PC-3 (cell line): ENCODE results near the gene PFAS. TPM values are rescaled to one million over a fixed set of nuclear protein-coding genes. Genes with fewer than 3 reads are reported as not detected.
A peak's percentile ranks its signal among the peaks of the same experiment; 100 is the strongest.

Experiments
- ATAC-seq: fragments of 200-7000 bp; cut with Tn5 transposase; 2 replicates; pipeline ENCODE4 v1.9.1; 2020; ENCODE audit warnings: mild to moderate bottlenecking, moderate library complexity
- BruUV-seq: library from RNA; stranded (reverse); fragments of 400-500 nt; replicated peaks from 2 replicates; lab custom pipeline; 2021; lab: Mats Ljungman, UMichigan
- CTCF ChIA-PET: fragments of 300-600 bp; sonication (Branson Sonifier 250); formaldehyde crosslinking; loops from one replicate; lab custom pipeline; 2022; ENCODE audit warnings: antibody characterized with exemption; lab: Charles Lee
- POLR2A ChIA-PET: fragments of 300-600 bp; sonication (Branson Sonifier 250); formaldehyde crosslinking; loops from one replicate; lab custom pipeline; 2022; ENCODE audit warnings: antibody characterized with exemption; ENCODE audit not compliant: unreplicated experiment; lab: Charles Lee
- DNase-seq: peaks from one replicate; pipeline ENCODE4 v3.0.0-alpha.2; 2015
- H2AFZ ChIP-seq: fragments of 300-600 bp; sonication (generic); 2 replicates; pipeline ENCODE4 v1.6.0; 2016; ENCODE audit warnings: antibody characterized with exemption, low read length
- H3F3A ChIP-seq: fragments of 300-600 bp; sonication (generic); one replicate; pipeline ENCODE4 v1.6.0; 2017; ENCODE audit warnings: antibody characterized with exemption, low read length, control low read depth, mild to moderate bottlenecking; ENCODE audit not compliant: unreplicated experiment
- H3K27ac ChIP-seq: fragments of 300-600 bp; sonication (generic); 2 replicates; pipeline ENCODE4 v1.5.1; 2016; ENCODE audit warnings: mild to moderate bottlenecking, low read length
- H3K27me3 ChIP-seq: fragments of 300-600 bp; sonication (generic); 2 replicates; pipeline ENCODE4 v1.6.1; 2016; ENCODE audit warnings: low read length, mixed read lengths
- H3K36me3 ChIP-seq: fragments of 300-600 bp; sonication (generic); 2 replicates; pipeline ENCODE4 v1.6.1; 2016; ENCODE audit warnings: low read depth, mixed run types, low read length, mixed read lengths
- H3K4me1 ChIP-seq: fragments of 300-600 bp; sonication (generic); 2 replicates; pipeline ENCODE4 v1.5.1; 2016; ENCODE audit warnings: low read length; ENCODE audit not compliant: insufficient read depth
- H3K4me2 ChIP-seq: fragments of 300-600 bp; sonication (generic); 2 replicates; pipeline ENCODE4 v1.6.0; 2016; ENCODE audit warnings: low read length
- H3K4me3 ChIP-seq: fragments of 300-600 bp; sonication (generic); 2 replicates; pipeline ENCODE4 v1.5.1; 2016; ENCODE audit warnings: mild to moderate bottlenecking, low read length, mixed read lengths
- H3K79me2 ChIP-seq: fragments of 300-600 bp; sonication (generic); 2 replicates; pipeline ENCODE4 v1.6.1; 2017; ENCODE audit warnings: low read length, mixed read lengths
- H3K9ac ChIP-seq: fragments of 300-600 bp; sonication (generic); 2 replicates; pipeline ENCODE4 v1.6.0; 2016; ENCODE audit warnings: mild to moderate bottlenecking, low read length
- H3K9me2 ChIP-seq: fragments of 300-600 bp; sonication (generic); replicated peaks from 2 replicates; pipeline ENCODE4 v1.6.1; 2016; ENCODE audit warnings: mixed run types, low read length, mixed read lengths
- H3K9me3 ChIP-seq: fragments of 300-600 bp; sonication (generic); 2 replicates; pipeline ENCODE4 v1.6.1; 2016; ENCODE audit warnings: low read length, mixed read lengths
- H4K20me1 ChIP-seq: fragments of 300-600 bp; sonication (generic); 2 replicates; pipeline ENCODE4 v1.6.1; 2016; ENCODE audit warnings: low read length, mixed read lengths
- EZH2 ChIP-seq: fragments of 300-600 bp; sonication (generic); IDR thresholded peaks from one replicate; pipeline ENCODE4 v1.6.1; 2017; ENCODE audit warnings: antibody characterized with exemption, mild to moderate bottlenecking, low read length; ENCODE audit not compliant: unreplicated experiment
- EZH2phosphoT487 ChIP-seq: fragments of 300-600 bp; sonication (generic); IDR thresholded peaks from 2 replicates; pipeline ENCODE4 v1.6.1; 2018; ENCODE audit warnings: mild to moderate bottlenecking, antibody characterized with exemption, low read length, borderline replicate concordance
- intact Hi-C: fragments of 100-400 bp; cut with micrococcal nuclease; formaldehyde crosslinking; loops from 2 replicates; pipeline ENCODE4 v1.9.0; 2023
- total RNA-seq: library from RNA; depleted of rRNA; stranded (reverse); fragments of >200 nt; gene quantifications from 2 replicates; pipeline ENCODE4 v1.2.3, GENCODE V29; 2014
- TF ChIP-seq, protein P1 (sequence below): fragments of 300-600 bp; sonication (generic); conservative IDR thresholded peaks from 2 replicates; pipeline ENCODE4 v1.5.1; 2017; ENCODE audit warnings: antibody characterized with exemption, low read depth, mild to moderate bottlenecking, low read length

PFAS gene
- total RNA-seq, 1 experiment from 2014 or later: 29.0 TPM

DNA sequence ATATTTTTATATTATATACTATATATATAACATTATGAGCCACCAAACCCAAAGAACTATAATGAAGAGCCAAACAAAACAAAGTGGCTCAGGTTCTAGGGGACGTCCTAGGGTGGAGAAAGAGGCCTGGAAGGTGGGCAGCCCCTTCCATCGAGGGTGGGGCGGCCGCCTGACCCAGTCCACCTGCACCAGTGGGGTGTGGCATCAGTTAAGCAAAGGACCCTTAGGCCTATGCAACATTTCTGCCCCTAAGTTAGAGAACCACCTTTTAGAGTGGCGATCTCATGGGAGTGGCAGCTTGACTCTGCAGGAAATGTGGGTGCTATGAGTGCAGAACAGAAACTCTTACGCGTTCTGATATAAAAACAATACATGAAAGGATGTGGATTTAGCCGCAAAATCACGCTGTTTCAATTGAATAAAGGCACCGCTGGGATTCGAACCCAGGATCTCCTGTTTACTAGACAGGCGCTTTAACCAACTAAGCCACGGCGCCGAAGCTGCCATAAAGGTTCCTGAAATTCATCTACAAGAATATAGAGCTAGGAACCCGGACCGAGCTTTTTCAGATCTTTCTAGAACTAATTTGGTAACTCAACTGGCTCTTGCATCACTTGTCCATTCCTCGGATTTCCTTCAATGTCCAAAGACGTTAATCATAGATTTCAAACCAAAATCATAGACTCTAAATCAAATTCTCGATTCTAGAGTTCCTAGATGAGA lies 23.1 kb upstream of the PFAS start:
- no peak overlapping the region for H3K4me3 ChIP-seq
- H2AFZ ChIP-seq: no peak overlapping the region
- H3F3A ChIP-seq: peaks cover 4% of the 10 kb centered on the region
- peaks cover 10% of the 10 kb centered on the region for H3K4me1 ChIP-seq
- ATAC-seq (no peak), DNase-seq (peak; percentile 55)
- CTCF ChIA-PET: no interaction called here
- H3K27me3 ChIP-seq: no peaks in the 10 kb centered on the region
- H3K79me2 ChIP-seq: no peaks in the 10 kb centered on the region
- H3K9me2 ChIP-seq: no peaks in the 10 kb centered on the region
- no peak overlapping the region for H3K4me2 ChIP-seq
- TF ChIP-seq, protein P1, sequence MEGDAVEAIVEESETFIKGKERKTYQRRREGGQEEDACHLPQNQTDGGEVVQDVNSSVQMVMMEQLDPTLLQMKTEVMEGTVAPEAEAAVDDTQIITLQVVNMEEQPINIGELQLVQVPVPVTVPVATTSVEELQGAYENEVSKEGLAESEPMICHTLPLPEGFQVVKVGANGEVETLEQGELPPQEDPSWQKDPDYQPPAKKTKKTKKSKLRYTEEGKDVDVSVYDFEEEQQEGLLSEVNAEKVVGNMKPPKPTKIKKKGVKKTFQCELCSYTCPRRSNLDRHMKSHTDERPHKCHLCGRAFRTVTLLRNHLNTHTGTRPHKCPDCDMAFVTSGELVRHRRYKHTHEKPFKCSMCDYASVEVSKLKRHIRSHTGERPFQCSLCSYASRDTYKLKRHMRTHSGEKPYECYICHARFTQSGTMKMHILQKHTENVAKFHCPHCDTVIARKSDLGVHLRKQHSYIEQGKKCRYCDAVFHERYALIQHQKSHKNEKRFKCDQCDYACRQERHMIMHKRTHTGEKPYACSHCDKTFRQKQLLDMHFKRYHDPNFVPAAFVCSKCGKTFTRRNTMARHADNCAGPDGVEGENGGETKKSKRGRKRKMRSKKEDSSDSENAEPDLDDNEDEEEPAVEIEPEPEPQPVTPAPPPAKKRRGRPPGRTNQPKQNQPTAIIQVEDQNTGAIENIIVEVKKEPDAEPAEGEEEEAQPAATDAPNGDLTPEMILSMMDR: no peak
- no peak for TF ChIP-seq EZH2phosphoT487
- POLR2A ChIA-PET: no interaction called here
- H3K9me3 ChIP-seq: no peaks in the 10 kb centered on the region
- no peaks in the 10 kb centered on the region for H4K20me1 ChIP-seq
- no peak overlapping the region for H3K9ac ChIP-seq
- H3K27ac ChIP-seq: no peak overlapping the region
- H3K36me3 ChIP-seq: peaks cover 4% of the 10 kb centered on the region; the same call in 1 of the 2 replicates
- intact Hi-C loops: no loop called here
- BruUV-seq: no TSS peak

DNA sequence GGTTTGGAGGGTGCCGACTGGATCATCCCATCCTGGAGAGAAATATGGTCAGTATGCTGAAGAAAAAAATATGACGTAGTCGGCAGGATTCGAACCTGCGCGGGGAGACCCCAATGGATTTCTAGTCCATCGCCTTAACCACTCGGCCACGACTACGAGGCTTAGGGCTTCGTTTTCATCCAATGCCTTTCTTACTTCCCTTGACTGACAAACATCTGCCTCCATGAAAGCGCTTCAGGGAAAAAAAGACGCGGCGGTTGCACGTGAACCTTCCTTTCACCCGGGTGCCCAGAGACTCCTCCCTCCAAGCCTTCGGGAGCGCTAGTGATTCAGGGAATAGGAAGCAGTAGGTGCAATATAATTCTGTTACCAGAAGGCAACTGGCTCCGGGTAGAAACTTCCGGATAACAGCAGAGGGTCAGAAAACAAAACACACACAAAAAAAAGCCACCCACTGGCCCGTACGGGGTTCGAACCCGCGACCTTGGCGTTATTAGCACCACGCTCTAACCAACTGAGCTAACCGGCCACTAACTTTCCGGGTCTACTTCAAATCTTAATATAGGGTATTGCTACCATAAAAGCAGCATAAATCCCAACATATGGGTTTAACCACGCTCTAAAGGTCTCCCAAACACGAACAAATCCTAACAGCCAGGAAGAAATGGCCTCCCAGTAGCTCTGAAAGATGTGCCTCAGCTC lies 22.4 kb upstream of the PFAS start:
- H3K4me1 ChIP-seq: peaks cover 10% of the 10 kb centered on the region
- ChIA-PET CTCF (no interaction called here), POLR2A (no interaction called here)
- no peaks in the 10 kb centered on the region for H3K79me2 ChIP-seq
- DNase-seq (peak; percentile 3), ATAC-seq (no peak)
- no peak overlapping the region for H3K4me2 ChIP-seq
- no peak overlapping the region for H2AFZ ChIP-seq
- H3K27ac ChIP-seq: no peak overlapping the region
- TF ChIP-seq EZH2: no peak
- TF ChIP-seq, protein P1: no peak
- no peak for TF ChIP-seq EZH2phosphoT487
- intact Hi-C loops: no loop called here
- no TSS peak for BruUV-seq
- no peak overlapping the region for H3K9ac ChIP-seq
- no peak overlapping the region for H3K4me3 ChIP-seq
- H3K27me3 ChIP-seq: no peaks in the 10 kb centered on the region
- H3K36me3 ChIP-seq: peaks cover 4% of the 10 kb centered on the region; the same call in 1 of the 2 replicates
- H4K20me1 ChIP-seq: no peaks in the 10 kb centered on the region
- H3K9me3 ChIP-seq: no peaks in the 10 kb centered on the region
- H3F3A ChIP-seq: peaks cover 4% of the 10 kb centered on the region
- no peaks in the 10 kb centered on the region for H3K9me2 ChIP-seq

DNA sequence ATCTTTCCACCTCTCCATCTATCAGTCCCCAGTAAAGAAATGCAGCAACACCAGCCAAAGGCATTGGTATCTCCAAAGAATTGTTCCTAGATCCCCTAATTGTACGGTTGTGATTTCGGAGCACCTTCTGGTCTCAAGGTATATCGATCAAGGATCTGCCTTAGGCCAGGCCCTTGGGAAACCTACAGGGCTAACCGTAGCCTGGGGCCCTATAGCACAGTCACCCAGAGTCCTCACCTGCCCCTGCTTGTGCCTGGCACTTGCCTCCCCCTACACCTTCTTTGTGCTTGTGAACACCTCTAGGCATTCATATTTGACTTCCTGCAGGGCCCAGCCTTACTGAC lies 21.9 kb upstream of the PFAS start:
- Histone ChIP-seq H3K9me2 (no peaks in the 10 kb centered on the region), H3K27ac (no peak overlapping the region), H3K9me3 (no peaks in the 10 kb centered on the region), H2AFZ (no peak overlapping the region), H3K79me2 (no peaks in the 10 kb centered on the region), H3K27me3 (no peaks in the 10 kb centered on the region), H3K4me1 (peaks cover 10% of the 10 kb centered on the region), H4K20me1 (no peaks in the 10 kb centered on the region), H3K4me2 (no peak overlapping the region), H3K4me3 (no peak overlapping the region), H3F3A (peaks cover 4% of the 10 kb centered on the region), H3K9ac (no peak overlapping the region), H3K36me3 (peaks cover 4% of the 10 kb centered on the region)
- POLR2A ChIA-PET: no interaction called here
- CTCF ChIA-PET: no interaction called here
- TF ChIP-seq, protein P1: no peak
- TF ChIP-seq EZH2: no peak
- no peak for TF ChIP-seq EZH2phosphoT487
- DNase-seq: no peak
- BruUV-seq: no TSS peak
- intact Hi-C loops: no loop called here
- no peak for ATAC-seq
